DOHH2 (cell line): ENCODE data around the gene PMAIP1.

ENCODE experiments used
- EZH2phosphoT487 ChIP-seq: fragments of 200-600 bp; sonication (generic); IDR thresholded peaks from 2 replicates; pipeline ENCODE4 v1.6.1; 2017; ENCODE audit warnings: borderline replicate concordance, mild to moderate bottlenecking, antibody characterized with exemption, low read length, moderate library complexity, mixed read lengths
- TF ChIP-seq, protein P1 (sequence below): fragments of 200-600 bp; sonication (generic); IDR thresholded peaks from one replicate; pipeline ENCODE4 v1.5.1; 2014; ENCODE audit warnings: antibody characterized with exemption, mild to moderate bottlenecking, low read depth, low read length; ENCODE audit not compliant: poor library complexity, severe bottlenecking

DNA sequence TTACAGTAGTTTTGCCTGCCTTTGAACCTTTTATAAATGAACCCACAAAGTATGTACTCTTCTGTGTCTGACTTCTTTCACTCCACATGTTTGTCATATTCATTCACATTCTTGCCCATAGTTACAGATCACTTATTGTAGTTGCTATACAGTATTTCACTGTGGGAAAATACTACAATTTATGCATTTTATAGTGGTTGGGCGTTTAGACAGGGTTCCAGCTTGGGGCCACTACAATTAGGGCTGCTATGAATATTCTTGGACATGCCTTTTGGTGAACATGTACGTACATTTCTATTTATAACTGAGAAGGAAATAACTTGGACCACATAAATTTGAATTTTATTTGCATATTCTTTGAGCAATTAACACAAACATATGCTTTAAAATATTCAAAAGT lies 15.4 kb upstream of the PMAIP1 start:
- TF ChIP-seq, protein P1, sequence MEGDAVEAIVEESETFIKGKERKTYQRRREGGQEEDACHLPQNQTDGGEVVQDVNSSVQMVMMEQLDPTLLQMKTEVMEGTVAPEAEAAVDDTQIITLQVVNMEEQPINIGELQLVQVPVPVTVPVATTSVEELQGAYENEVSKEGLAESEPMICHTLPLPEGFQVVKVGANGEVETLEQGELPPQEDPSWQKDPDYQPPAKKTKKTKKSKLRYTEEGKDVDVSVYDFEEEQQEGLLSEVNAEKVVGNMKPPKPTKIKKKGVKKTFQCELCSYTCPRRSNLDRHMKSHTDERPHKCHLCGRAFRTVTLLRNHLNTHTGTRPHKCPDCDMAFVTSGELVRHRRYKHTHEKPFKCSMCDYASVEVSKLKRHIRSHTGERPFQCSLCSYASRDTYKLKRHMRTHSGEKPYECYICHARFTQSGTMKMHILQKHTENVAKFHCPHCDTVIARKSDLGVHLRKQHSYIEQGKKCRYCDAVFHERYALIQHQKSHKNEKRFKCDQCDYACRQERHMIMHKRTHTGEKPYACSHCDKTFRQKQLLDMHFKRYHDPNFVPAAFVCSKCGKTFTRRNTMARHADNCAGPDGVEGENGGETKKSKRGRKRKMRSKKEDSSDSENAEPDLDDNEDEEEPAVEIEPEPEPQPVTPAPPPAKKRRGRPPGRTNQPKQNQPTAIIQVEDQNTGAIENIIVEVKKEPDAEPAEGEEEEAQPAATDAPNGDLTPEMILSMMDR, result no peak
- TF ChIP-seq EZH2phosphoT487, result no peak
